PC-3 (cell line): ENCODE data around the gene ZNFX1. TPM values are rescaled to one million over a fixed set of nuclear protein-coding genes. Genes with fewer than 3 reads are reported as not detected.
"Not testable (repeated sequence)": the region's sequence is repeated elsewhere in the genome, so short reads cannot be mapped to it uniquely, and the experiment has no call there.

ENCODE experiments used
- ATAC-seq: fragments of 200-7000 bp; cut with Tn5 transposase; 2 replicates; pipeline ENCODE4 v1.9.1; 2020; ENCODE audit warnings: mild to moderate bottlenecking, moderate library complexity
- BruUV-seq: library from RNA; stranded (reverse); fragments of 400-500 nt; replicated peaks from 2 replicates; lab custom pipeline; 2021; lab: Mats Ljungman, UMichigan
- CTCF ChIA-PET: fragments of 300-600 bp; sonication (Branson Sonifier 250); formaldehyde crosslinking; loops from one replicate; lab custom pipeline; 2022; ENCODE audit warnings: antibody characterized with exemption; lab: Charles Lee
- POLR2A ChIA-PET: fragments of 300-600 bp; sonication (Branson Sonifier 250); formaldehyde crosslinking; loops from one replicate; lab custom pipeline; 2022; ENCODE audit warnings: antibody characterized with exemption; ENCODE audit not compliant: unreplicated experiment; lab: Charles Lee
- DNase-seq: peaks from one replicate; pipeline ENCODE4 v3.0.0-alpha.2; 2015
- H2AFZ ChIP-seq: fragments of 300-600 bp; sonication (generic); 2 replicates; pipeline ENCODE4 v1.6.0; 2016; ENCODE audit warnings: antibody characterized with exemption, low read length
- H3F3A ChIP-seq: fragments of 300-600 bp; sonication (generic); one replicate; pipeline ENCODE4 v1.6.0; 2017; ENCODE audit warnings: antibody characterized with exemption, low read length, control low read depth, mild to moderate bottlenecking; ENCODE audit not compliant: unreplicated experiment
- H3K27ac ChIP-seq: fragments of 300-600 bp; sonication (generic); 2 replicates; pipeline ENCODE4 v1.5.1; 2016; ENCODE audit warnings: mild to moderate bottlenecking, low read length
- H3K27me3 ChIP-seq: fragments of 300-600 bp; sonication (generic); 2 replicates; pipeline ENCODE4 v1.6.1; 2016; ENCODE audit warnings: low read length, mixed read lengths
- H3K36me3 ChIP-seq: fragments of 300-600 bp; sonication (generic); 2 replicates; pipeline ENCODE4 v1.6.1; 2016; ENCODE audit warnings: low read depth, mixed run types, low read length, mixed read lengths
- H3K4me1 ChIP-seq: fragments of 300-600 bp; sonication (generic); 2 replicates; pipeline ENCODE4 v1.5.1; 2016; ENCODE audit warnings: low read length; ENCODE audit not compliant: insufficient read depth
- H3K4me2 ChIP-seq: fragments of 300-600 bp; sonication (generic); 2 replicates; pipeline ENCODE4 v1.6.0; 2016; ENCODE audit warnings: low read length
- H3K4me3 ChIP-seq: fragments of 300-600 bp; sonication (generic); 2 replicates; pipeline ENCODE4 v1.5.1; 2016; ENCODE audit warnings: mild to moderate bottlenecking, low read length, mixed read lengths
- H3K79me2 ChIP-seq: fragments of 300-600 bp; sonication (generic); 2 replicates; pipeline ENCODE4 v1.6.1; 2017; ENCODE audit warnings: low read length, mixed read lengths
- H3K9ac ChIP-seq: fragments of 300-600 bp; sonication (generic); 2 replicates; pipeline ENCODE4 v1.6.0; 2016; ENCODE audit warnings: mild to moderate bottlenecking, low read length
- H3K9me2 ChIP-seq: fragments of 300-600 bp; sonication (generic); replicated peaks from 2 replicates; pipeline ENCODE4 v1.6.1; 2016; ENCODE audit warnings: mixed run types, low read length, mixed read lengths
- H3K9me3 ChIP-seq: fragments of 300-600 bp; sonication (generic); 2 replicates; pipeline ENCODE4 v1.6.1; 2016; ENCODE audit warnings: low read length, mixed read lengths
- H4K20me1 ChIP-seq: fragments of 300-600 bp; sonication (generic); 2 replicates; pipeline ENCODE4 v1.6.1; 2016; ENCODE audit warnings: low read length, mixed read lengths
- EZH2 ChIP-seq: fragments of 300-600 bp; sonication (generic); IDR thresholded peaks from one replicate; pipeline ENCODE4 v1.6.1; 2017; ENCODE audit warnings: antibody characterized with exemption, mild to moderate bottlenecking, low read length; ENCODE audit not compliant: unreplicated experiment
- EZH2phosphoT487 ChIP-seq: fragments of 300-600 bp; sonication (generic); IDR thresholded peaks from 2 replicates; pipeline ENCODE4 v1.6.1; 2018; ENCODE audit warnings: mild to moderate bottlenecking, antibody characterized with exemption, low read length, borderline replicate concordance
- intact Hi-C: fragments of 100-400 bp; cut with micrococcal nuclease; formaldehyde crosslinking; loops from 2 replicates; pipeline ENCODE4 v1.9.0; 2023
- total RNA-seq: library from RNA; depleted of rRNA; stranded (reverse); fragments of >200 nt; gene quantifications from 2 replicates; pipeline ENCODE4 v1.2.3, GENCODE V29; 2014
- TF ChIP-seq, protein P1 (sequence below): fragments of 300-600 bp; sonication (generic); conservative IDR thresholded peaks from 2 replicates; pipeline ENCODE4 v1.5.1; 2017; ENCODE audit warnings: antibody characterized with exemption, low read depth, mild to moderate bottlenecking, low read length

The ZNFX1 gene
- total RNA-seq, 1 experiment from 2014 or later = 18.8 TPM

- Histone ChIP-seq H3K4me1 (peaks cover 15% of the 10 kb centered on the region), H3F3A (no peaks in the 10 kb centered on the region), H3K9me3 (no peaks in the 10 kb centered on the region), H3K4me2 (peak within 1 kb of the TSS; percentile 88), H3K9ac (peak within 1 kb of the TSS; percentile 83), H3K36me3 (peaks cover 29% of the 10 kb centered on the region; the same call in 1 of the 2 replicates), H3K27ac (peak within 1 kb of the TSS; percentile 45), H3K4me3 (peak within 1 kb of the TSS; percentile 82), H3K79me2 (peaks cover 29% of the 10 kb centered on the region), H2AFZ (peak within 1 kb of the TSS; percentile 79), H3K9me2 (no peaks in the 10 kb centered on the region), H4K20me1 (peaks cover 5% of the 10 kb centered on the region), H3K27me3 (no peaks in the 10 kb centered on the region)
- ATAC-seq = peak; percentile 87
- intact Hi-C loops = no loop called here
- TSS peak; percentile 86 for BruUV-seq
- CTCF ChIA-PET = interaction anchor here (0.7 kb wide), 2 partner anchors 38 to 43 kb away, joined by 6 read pairs; no protein-coding TSS in a partner anchor
- TF ChIP-seq EZH2 (no peak), EZH2phosphoT487 (no peak)
- TF ChIP-seq, protein P1, sequence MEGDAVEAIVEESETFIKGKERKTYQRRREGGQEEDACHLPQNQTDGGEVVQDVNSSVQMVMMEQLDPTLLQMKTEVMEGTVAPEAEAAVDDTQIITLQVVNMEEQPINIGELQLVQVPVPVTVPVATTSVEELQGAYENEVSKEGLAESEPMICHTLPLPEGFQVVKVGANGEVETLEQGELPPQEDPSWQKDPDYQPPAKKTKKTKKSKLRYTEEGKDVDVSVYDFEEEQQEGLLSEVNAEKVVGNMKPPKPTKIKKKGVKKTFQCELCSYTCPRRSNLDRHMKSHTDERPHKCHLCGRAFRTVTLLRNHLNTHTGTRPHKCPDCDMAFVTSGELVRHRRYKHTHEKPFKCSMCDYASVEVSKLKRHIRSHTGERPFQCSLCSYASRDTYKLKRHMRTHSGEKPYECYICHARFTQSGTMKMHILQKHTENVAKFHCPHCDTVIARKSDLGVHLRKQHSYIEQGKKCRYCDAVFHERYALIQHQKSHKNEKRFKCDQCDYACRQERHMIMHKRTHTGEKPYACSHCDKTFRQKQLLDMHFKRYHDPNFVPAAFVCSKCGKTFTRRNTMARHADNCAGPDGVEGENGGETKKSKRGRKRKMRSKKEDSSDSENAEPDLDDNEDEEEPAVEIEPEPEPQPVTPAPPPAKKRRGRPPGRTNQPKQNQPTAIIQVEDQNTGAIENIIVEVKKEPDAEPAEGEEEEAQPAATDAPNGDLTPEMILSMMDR = no peak
- POLR2A ChIA-PET = interaction anchor here (0.5 to 0.7 kb wide), 5 partner anchors 12 to 327 kb away, joined by 3 to 18 read pairs (median 3); partner anchors contain the start of gene ZNFX1
- DNase-seq = peak; percentile 100
These were observed 58.5 kb downstream of the ZNFX1 start, which contains the start of gene DDX27 for GRCh38 chr20:49219091-49219923. TSS of gene DDX27 (plus strand) at chr20:49219416. CDS start at chr20:49219449, 33 bp downstream.

- CTCF ChIA-PET = interaction anchor here (0.7 kb wide), 2 partner anchors 37 to 44 kb away, joined by 6 read pairs; no protein-coding TSS in a partner anchor
- peak overlapping the region; percentile 79 for H2AFZ ChIP-seq
These were observed 59.1 kb downstream of the ZNFX1 start for GRCh38 chr20:49218739-49219090.

DNA sequence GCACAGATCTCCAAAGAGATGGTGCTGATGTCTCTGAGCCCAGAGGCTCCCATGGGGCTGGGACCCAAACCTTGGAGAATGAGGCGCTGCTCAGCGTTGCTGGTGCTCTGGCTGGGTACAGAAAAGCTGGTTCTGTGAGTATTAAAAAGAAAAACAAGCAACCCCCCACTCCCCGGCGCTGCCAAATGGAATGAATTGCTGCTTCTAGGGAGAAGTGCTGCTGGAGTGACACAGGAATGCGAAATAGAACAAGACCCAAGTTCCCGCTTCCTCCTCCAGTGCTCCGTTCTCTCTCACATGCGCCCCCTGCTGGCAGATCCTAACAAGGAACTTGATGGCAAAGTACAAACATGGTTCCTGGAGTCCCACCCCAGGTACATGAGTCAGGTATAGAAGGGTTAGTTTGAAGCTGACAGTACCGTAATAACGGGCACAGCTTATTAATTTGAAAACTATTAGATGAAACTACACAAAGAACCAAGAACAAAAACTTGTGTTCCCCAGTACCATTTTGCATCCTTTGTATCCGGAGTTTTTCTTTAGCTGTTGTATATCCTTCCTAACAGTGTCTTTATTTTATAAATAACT is 60.8 kb downstream of the ZNFX1 start:
- BruUV-seq = no TSS peak
- DNase-seq = peak; percentile 99
- CTCF ChIA-PET = interaction anchor here (0.5 to 2.1 kb wide), 10 partner anchors 11 to 196 kb away, joined by 3 to 23 read pairs (median 4); no protein-coding TSS in a partner anchor

More at GRCh38 chr20:49218739-49219090, 59.1 kb downstream of the ZNFX1 start:
- Histone ChIP-seq H3K36me3 (peaks cover 23% of the 10 kb centered on the region; the same call in 1 of the 2 replicates), H3K9ac (peak overlapping the region; percentile 55), H3K4me2 (peak overlapping the region; percentile 88), H3K27ac (peak overlapping the region; percentile 23), H3K4me3 (peak overlapping the region; percentile 82; the same call in 1 of the 2 replicates), H3K4me1 (peaks cover 15% of the 10 kb centered on the region), H3K79me2 (peaks cover 29% of the 10 kb centered on the region)
- POLR2A ChIA-PET = interaction anchor here (0.5 to 0.7 kb wide), 4 partner anchors 11 to 326 kb away, joined by 3 to 7 read pairs (median 3); partner anchors contain the start of gene ZNFX1
- H3F3A ChIP-seq, DNase-seq, ATAC-seq, H3K9me2 ChIP-seq, H3K27me3 ChIP-seq, H3K9me3 ChIP-seq, intact Hi-C loops, H4K20me1 ChIP-seq: not testable (repeated sequence)
- TSS peak; percentile 99 for BruUV-seq

More for the DNA sequence above, 60.8 kb downstream of the ZNFX1 start:
- no peak overlapping the region for H3K27ac ChIP-seq
- no peaks in the 10 kb centered on the region for H3K9me3 ChIP-seq
- TF ChIP-seq EZH2 = no peak
- TF ChIP-seq, protein P1 = peak; percentile 99
- no peak for TF ChIP-seq EZH2phosphoT487
- H3K4me2 ChIP-seq = peak overlapping the region; percentile 50
- POLR2A ChIA-PET = interaction anchor here (0.7 kb wide), 2 partner anchors 29 to 170 kb away, joined by 4 to 9 read pairs; no protein-coding TSS in a partner anchor
- no peaks in the 10 kb centered on the region for H3K27me3 ChIP-seq
- peak; percentile 71 for ATAC-seq
- no peaks in the 10 kb centered on the region; the same call in 1 of the 2 replicates for H3K9me2 ChIP-seq
- no peak overlapping the region for H3K9ac ChIP-seq
- H3K36me3 ChIP-seq = peaks cover 10% of the 10 kb centered on the region; the same call in 1 of the 2 replicates
- no peaks in the 10 kb centered on the region for H3F3A ChIP-seq
- H2AFZ ChIP-seq = peak overlapping the region; percentile 78
- H4K20me1 ChIP-seq = peaks cover 5% of the 10 kb centered on the region
- peaks cover 28% of the 10 kb centered on the region for H3K79me2 ChIP-seq
- peaks cover 15% of the 10 kb centered on the region for H3K4me1 ChIP-seq
- intact Hi-C loops = loop anchor here (1.0 to 2.0 kb wide), 2 partner anchors 30 to 84 kb away; no protein-coding TSS in a partner anchor
- H3K4me3 ChIP-seq = no peak overlapping the region
